NCI-H146 treated with DMSO at 0.1 percent for 48 hours (cell line): ENCODE measurements around the gene MOCS1.

ENCODE experiments used
- DNase-seq: peaks from one replicate; lab custom pipeline; 2025; ENCODE audit not compliant: unreplicated experiment; lab: John Stamatoyannopoulos, UW

Gene MOCS1

DNA sequence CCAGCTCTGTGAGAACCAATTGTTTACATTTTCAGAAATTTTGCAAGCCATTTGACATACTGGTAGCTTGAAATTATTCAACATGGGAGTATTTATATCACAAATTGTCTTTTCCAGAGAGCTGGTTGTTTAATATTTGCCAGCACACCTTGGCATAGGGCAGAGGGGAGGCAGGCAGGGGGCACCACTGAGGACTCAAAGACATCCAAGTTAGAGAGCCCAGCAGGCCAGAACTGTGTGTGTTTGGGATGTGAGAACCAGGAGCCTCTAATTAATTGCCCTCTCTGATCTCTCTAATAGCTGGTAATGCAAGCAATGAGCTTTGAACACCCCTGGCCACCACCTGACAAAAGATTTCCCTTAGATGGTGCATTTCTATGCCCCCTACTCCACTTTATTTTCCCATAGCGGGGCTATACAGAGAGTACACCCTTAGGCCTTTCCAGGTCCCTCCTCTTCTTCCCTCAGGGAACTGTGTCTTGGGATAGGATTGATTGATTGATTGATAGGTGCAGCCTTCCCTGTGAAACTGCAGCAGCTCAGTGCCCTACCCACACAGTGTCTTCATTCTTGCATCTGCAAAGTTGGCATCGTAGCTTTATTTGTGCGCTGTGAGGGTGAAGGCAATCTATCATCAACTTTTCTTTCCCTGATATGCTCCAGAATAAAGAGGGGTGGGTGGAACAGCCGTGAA is 29.2 kb downstream of the MOCS1 start:
- no peak for DNase-seq

DNA sequence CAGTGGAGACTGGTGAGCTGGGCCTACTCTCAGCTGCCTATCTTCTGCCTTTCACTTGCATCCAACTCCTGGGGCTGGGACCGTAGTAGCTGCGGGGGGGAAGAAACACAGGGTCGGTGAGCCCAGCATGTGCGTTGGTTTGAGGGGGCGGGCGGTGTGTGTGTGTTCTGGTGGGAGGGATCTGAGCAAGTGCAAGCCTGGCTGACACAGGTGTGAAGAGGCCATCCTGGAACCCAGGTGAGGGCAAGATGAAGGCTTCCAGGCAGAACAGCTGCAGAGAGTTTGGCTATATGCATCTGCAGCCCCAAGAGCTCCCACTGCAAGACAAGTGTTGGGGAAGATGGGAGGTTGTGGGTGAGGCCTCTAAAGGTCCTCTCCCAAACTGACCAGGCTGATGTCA is 30.6 kb downstream of the MOCS1 start:
- DNase-seq, result no peak

DNA sequence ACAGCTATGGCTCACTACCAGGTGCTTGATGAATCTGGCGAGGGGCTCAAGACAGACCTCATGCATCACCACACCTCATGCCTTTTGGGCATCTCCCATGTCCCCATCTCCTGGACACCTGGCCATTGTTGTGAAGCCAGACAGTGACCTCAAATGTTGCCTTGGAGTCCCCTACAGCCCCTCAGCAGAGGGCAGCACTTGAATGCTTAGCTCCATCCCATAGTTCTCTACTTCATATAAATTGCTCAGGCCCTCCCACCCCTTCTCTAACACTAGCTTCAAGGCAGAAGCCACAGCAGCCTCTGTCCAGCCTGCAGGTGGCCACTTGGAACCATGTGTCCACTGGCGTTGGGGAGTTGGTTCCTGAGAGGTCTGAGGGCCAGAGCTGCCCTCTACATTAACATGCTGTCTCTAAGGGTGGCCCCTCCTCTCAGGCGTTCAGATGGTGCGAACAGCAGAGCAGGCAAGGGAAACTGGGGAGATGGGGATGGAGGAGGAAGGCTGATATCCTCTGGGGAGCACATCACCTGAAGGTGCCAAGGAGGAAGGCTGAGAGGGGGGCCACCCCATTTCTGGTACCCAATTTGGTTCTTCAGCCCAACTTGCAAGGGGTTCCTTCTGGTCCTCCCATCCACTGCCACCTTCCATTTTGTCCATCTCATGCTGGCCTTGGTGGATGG is 31.3 kb downstream of the MOCS1 start:
- no peak for DNase-seq

DNA sequence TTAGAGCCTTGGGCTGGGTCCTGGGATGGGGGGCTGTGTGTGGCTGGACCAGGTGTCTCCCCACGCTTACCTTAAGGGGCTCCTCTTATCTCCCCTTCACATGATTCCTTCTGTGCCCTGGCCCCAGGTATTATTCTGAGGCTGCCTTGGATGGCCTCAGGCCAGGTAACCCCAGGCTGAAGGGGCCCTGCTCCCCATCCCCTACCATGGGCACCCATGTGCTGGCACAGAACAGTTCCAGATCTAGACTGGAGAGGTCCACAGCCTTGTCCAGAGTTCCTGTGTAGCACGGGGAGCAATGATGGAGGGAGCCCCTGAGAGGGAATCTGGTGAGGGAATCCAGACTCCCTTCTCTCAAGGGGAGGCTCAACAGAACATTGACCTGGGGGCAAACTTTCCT is 32.1 kb downstream of the MOCS1 start:
- no peak for DNase-seq

DNA sequence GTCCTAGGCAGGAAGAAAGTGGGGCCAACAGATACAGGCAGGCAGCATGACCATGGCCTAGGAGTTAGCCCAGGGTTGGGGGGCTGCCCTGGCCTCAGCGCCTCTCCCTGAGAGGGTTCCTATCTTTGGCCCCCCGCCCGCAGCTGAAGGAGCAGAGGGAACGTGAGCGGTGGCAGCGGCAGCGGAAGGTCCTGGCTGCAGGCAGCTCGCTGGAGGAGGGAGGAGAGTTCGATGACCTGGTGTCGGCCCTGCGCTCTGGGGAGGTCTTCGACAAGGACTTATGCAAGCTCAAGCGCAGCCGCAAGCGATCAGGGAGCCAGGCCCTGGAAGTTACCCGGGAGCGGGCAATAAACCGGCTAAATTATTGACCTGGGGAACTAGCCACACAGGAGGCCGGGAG is 32.6 kb downstream of the MOCS1 start:
- DNase-seq, result no peak

DNA sequence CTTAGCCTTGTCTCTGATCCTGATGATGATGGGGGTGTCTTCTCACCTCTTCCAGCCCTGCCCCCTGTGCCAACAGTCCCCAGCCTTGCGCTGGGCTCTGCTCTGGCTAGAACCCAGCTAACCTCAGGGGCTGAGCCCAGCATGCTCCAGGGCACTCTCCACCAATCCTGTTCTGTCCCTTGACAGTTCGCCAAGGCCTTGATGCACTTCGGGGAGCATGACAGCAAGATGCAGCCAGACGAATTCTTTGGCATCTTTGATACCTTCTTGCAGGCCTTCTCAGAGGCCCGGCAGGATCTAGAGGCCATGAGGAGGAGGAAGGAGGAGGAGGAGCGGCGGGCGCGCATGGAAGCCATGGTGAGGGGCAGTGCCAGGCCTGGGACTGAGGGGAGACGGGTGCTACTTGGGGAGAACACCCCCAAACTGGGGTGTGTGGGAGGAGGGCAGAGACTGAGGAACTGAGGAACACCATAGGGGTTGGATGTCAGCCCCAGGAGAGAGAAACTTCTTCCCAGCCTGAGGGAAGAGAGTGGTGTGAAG is 33.1 kb downstream of the MOCS1 start:
- no peak for DNase-seq

DNA sequence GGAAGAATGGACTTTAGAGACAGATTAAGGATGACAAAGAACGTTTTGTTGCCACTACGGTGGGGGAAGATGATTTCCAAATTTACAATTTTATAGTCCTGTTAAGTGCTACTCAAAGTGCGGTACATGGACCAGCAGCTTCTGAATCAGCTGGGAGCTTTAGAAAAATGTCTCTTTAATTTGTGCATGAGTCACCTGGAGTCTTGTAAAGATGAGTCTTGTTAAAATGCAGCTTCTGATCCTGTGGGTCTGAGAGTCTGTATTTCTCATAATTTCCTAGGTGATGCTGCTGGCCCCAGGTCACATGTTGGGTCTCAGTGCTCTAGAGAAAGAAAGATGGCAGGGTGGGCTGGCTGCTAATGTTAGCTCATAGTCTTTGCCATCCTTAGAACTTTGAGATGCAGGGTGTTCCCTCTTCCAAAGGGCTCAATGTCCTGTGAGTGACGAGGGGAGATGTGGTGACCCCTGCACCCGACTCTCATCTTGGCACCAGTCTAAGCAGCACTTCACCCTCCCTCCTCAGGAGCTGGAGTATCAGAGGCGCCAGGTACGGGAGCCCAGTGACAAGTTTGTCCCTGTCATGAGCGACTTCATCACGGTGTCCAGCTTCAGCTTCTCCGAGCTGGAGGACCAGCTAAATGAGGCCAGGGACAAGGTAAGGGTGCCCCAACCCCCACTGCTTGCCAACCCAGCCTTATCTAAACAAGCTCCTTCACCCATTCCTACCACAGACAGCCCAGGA is 34.5 kb downstream of the MOCS1 start:
- no peak for DNase-seq

DNA sequence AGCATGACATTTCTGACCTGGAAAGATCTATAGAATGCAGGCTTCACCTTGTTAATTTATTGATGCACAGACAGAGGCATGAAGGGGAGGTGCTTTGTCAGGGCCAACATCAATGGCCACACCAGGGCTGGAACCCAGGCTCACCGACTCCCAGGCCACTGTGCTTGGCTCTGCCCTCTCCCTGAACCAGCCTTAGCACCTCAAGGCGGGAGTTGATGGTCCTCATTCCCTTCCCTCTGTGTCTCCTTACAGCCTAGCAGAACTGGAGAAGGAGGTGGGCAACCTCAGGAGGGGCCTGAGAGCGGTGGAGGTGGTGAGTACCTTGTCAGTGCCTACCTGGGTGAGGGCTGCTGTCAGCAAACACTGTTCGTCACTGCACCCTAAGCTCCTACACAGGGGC is 35.6 kb downstream of the MOCS1 start:
- DNase-seq, result no peak

DNA sequence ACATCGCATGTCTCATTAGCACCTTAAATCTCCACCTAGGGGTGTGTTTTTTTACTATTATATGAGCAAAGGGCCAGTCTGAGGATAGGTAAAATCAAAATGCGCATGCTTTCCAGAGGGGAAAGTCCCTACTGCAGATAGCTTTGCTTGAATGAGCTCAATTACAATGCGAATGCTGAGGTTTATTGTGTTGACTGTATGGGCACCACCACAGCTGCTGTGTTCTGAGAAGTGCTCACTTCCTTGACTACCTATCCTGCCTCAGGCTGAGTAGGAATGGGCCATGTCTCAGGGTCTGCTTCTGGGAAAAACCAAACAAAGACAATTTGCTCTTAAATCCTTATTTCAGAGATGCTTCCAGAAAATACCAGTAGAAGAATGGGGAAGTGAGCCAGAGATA is 36.6 kb downstream of the MOCS1 start:
- DNase-seq, result no peak

DNA sequence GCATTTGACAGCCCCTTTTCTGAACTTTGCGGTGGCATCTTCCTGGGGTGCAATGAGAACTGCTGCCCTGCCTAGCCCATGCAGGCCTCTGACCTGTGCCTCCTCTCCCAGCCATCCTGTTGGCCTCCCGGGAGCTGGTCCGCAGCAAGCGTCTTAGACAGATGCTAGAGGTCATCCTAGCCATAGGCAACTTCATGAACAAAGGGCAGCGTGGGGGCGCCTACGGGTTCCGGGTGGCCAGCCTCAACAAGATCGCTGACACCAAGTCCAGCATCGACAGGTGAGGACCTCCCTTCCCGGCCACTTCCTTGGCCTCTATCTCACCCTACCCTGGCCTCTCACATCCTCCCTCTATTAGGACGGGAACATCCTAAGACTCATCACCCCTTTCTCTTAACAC is 37.6 kb downstream of the MOCS1 start:
- DNase-seq, result no peak

DNA sequence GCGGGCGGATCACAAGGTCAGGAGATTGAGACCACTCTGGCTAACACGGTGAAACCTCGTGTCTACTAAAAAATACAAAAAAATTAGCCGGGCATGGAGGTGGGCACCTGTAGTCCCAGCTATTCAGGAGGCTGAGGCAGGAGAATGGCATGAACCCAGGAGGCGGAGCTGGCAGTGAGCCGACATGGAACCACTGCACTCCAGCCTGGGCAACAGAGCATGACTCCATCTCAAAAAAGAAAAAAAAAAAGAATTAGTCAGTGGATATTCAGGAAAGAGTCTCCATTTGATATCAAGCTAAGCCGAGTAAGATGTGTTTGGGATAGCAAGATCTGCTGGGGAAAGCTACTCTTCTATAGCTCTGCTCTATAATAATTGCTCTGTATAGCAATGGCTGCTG is 41.0 kb downstream of the MOCS1 start:
- DNase-seq, result no peak

DNA sequence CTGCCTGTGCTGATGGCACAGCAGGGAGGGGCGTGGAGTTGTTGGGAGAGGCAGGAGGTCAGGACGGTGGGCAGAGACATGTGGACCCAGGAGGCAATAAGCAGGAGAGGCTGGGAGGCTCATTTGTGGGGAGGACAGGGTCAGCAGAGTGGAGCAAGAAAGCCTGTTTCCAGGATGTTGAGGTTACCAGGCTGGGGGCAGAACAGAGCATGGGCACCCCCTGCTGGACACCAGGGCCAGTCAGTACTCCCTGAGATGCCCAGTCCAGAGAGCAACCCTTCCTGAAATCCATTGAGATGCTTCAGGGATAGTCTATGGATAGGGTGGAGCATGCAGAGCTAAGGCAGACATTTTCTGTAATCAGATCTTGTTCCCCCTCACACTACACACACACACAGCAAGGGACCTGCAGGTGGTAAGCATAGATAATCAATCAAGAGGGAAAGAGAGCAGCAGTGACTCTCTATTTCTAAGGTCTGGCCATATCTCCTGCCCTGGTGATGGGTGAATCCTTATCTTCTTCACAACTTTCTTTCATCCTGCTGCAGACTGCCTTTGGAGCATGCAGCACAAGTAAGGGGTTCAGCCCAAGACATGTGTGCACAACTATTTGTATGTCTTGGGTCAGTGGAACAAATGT is 41.7 kb downstream of the MOCS1 start:
- DNase-seq, result peak; percentile 19

DNA sequence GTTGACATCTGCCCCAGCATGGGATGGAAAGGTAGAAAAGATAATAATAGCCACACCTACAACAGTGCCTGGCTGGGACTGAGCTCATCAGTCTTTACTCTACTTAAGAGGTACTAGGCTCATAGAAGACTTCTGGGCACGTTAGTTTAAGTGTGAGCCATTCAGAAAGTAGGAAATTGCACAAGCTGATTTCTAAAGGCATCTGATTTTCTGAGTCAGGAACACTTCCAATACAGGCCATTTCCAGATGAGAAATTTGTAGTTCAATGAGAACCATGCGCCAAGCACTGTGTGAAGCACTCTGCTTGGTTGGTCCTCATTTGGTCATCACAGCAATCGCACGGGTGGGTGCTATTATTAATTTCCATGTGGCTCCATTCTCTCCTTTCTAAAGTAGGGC is 42.3 kb downstream of the MOCS1 start:
- DNase-seq, result no peak

DNA sequence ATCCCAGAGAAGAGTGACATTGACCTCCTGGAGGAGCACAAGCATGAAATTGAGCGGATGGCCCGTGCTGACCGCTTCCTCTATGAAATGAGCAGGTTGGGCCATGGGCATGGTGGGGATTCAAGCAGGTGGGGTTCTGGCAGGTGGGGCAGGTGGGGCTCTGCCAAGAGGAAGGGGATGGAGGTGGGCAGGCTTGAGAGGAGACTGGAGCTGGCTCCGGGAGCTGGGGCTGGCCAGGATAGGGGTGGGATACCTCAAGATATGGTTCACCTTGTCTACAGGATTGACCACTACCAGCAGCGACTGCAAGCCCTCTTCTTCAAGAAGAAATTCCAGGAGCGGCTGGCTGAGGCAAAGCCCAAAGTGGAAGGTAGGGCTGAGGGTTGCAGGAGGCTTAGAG is 42.9 kb downstream of the MOCS1 start:
- no peak for DNase-seq

DNA sequence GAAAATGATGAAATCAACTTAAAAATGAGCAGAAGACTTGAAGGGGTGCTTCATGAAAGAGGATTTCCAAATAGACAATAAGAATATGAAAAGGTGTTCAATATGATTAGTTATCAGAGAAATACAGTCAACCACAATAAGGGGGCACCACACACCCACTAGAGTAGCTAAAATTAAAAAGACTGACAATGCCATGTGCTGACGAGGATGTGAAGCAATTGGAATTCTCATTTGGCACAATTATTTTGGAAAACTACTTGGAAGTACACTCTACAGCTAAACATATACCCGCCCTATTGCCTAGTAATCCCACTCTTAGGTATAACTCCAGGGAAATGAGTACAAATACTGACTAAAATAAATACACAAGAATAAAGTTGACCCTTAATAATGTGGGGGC is 45.0 kb downstream of the MOCS1 start:
- no peak for DNase-seq

DNA sequence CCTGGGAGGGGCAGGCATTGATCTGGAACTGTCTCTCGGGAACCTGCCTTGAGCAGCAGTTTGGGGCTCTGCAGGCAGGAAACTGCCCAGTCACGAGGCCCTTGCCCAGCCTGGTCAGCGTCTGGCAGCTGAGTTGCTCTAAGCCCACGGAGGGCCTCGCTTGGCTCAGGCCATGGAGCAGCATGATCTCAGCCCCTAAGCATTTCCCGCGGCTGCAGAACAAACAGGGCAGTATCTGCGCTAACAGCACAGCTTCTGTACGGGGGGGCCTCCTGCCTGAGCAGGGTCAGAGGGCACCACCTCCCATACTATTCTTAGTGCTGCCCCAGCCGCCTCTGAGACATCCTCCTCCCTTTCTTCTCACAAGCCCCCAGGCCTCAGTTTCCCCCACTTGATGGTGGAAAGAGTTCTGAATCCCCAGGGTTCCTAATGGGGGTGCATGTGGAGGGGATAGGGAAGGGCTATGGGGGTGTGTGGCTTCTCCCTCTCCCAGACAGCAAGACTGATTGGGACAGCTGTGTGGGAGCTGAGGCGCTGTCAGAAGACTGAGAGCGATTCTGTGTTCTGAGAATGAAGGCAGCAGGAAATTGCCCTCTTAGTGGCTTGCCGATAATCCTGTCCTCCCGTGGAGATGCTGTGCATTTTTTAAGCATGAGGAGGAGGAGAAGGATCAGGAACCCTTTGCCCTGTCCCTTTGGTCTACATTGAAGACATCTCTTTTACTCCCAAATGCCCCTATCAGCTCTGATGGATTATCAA is 46.4 kb downstream of the MOCS1 start:
- no peak for DNase-seq

DNA sequence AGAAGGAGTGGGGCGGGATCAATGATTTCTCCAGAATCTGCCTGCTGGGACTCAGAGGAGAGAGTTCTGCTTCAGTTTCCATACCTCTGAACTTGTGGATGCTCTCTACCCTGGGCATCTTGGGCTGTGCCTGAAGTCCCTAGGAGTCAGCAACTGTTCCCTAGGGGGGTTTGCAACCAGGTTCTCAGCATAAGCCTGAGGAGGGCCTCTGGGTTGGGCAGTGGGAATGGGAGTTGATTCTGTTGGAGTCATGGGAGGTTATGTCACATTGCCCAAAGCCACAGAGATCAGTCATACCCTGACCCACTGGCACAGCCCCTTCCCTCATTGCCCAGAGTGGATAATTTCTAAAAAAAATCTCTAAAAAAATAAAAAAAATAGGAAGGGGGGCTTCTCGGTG is 47.4 kb downstream of the MOCS1 start:
- no peak for DNase-seq

DNA sequence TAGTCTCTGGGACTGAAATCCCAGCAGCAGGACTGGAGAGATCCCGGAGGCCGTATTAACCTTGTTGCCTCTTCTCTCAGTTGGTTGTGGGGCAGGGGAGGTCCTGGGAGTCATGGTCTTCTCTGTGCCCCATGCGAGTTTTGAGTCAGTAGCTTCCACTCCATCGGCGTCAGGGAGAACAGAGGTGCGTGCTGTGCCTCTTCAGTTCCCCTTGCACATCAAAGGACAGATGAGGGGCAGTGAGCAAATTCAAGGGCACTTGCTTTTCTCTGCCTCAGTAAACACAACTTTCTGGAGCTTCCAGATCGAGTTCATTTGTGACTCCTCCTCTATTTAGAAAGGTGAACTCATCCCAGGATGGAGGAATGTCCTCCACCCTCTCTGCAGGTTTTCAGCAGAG is 48.6 kb downstream of the MOCS1 start:
- no peak for DNase-seq

DNA sequence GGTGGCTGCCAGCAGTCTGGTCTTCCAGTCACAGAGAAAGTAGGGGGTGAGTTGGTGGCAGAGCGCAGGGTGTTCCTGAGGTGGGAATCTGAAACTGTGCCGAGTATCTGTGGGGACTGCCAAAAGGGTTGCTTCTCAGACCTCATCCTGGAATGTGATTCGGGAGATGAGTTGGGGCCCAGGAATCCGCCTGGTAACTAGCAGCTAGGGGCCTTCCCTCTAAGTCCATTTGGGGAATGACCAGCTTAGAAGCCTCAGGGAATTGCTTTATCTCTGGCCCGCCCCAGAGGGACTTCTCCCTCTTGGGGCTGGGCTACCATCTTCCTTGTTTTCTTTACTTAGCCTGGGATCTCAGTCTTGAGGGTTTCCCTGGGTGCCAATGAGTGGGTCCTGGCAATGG is 49.6 kb downstream of the MOCS1 start:
- DNase-seq, result no peak

DNA sequence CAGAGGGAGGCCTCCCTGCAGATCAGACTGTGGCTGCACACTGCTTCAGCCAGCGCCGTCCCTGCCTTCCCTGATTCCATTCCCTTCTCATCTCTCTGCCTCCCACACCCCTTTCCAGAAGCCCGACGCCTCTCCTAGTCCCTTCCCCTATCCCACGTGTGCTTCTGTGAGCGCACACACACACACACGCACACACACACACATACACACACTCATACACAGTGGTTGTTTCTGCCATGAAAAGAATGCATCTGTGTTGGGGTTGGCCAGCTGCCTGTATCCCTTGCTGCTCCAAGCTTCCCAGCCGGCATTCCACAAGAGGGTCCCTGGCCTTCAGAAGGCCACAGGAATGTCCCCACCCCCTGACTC is 51.7 kb downstream of the MOCS1 start:
- DNase-seq, result no peak
